G401.6 (cell line): ENCODE results near the gene CNTNAP2.
"Not testable (repeated sequence)": the region's sequence is repeated elsewhere in the genome, so short reads cannot be mapped to it uniquely, and the experiment has no call there.

Experiments
- FAIRE-seq: peaks from 2 replicates; lab custom pipeline; 2012; peaks lifted over from hg19 to GRCh38; lab: Jason Lieb, UNC

CNTNAP2 gene

GRCh38 chr7:148461392-148462179 lies 2345.0 kb downstream of the CNTNAP2 start:
- FAIRE-seq, result no peak

GRCh38 chr7:148462774-148463173 lies 2346.2 kb downstream of the CNTNAP2 start:
- FAIRE-seq, result not testable (repeated sequence)

GRCh38 chr7:148463210-148463609 lies 2346.6 kb downstream of the CNTNAP2 start:
- FAIRE-seq, result no peak

GRCh38 chr7:148464947-148465346 lies 2348.3 kb downstream of the CNTNAP2 start:
- no peak for FAIRE-seq

GRCh38 chr7:148465441-148465840 lies 2348.8 kb downstream of the CNTNAP2 start:
- not testable (repeated sequence) for FAIRE-seq

- no peak for FAIRE-seq
These were observed 2349.5 kb downstream of the CNTNAP2 start for GRCh38 chr7:148466120-148466519.

GRCh38 chr7:148468700-148469098 lies 2352.1 kb downstream of the CNTNAP2 start:
- FAIRE-seq, result no peak
